Left ventricle myocardium inferior (tissue), 1 donor: ENCODE measurements around the gene NRP1. TPM values are rescaled to one million over a fixed set of nuclear protein-coding genes. Genes with fewer than 3 reads are reported as not detected.

Source experiments
- DNase-seq: peaks from one replicate; pipeline ENCODE4 v3.0.0-alpha.2; 2020
- H3K27ac ChIP-seq: fragments of 200-600 bp; replicated peaks from 2 replicates; pipeline ENCODE4 v1.8.0; 2021
- H3K27me3 ChIP-seq: fragments of 200-600 bp; 2 replicates; pipeline ENCODE4 v1.8.0; 2021; ENCODE audit warnings: low read depth
- H3K36me3 ChIP-seq: fragments of 200-600 bp; 2 replicates; pipeline ENCODE4 v1.8.0; 2021
- H3K4me1 ChIP-seq: fragments of 200-600 bp; 2 replicates; pipeline ENCODE4 v1.8.0; 2021
- H3K4me3 ChIP-seq: fragments of 200-600 bp; 2 replicates; pipeline ENCODE4 v1.8.0; 2021; ENCODE audit warnings: mild to moderate bottlenecking, moderate library complexity
- H3K9me3 ChIP-seq: fragments of 200-600 bp; replicated peaks from 2 replicates; pipeline ENCODE4 v1.8.0; 2021
- CTCF ChIP-seq: fragments of 200-600 bp; IDR thresholded peaks from 2 replicates; pipeline ENCODE4 v1.8.0; 2021; ENCODE audit warnings: antibody characterized with exemption, mild to moderate bottlenecking, borderline replicate concordance
- intact Hi-C: fragments of 100-400 bp; cut with micrococcal nuclease; formaldehyde crosslinking; loops from one replicate; pipeline ENCODE4 v1.11.0; 2022
- total RNA-seq: library from RNA; stranded (reverse); fragmentation: NEBNext Ultra II Directional; extraction: Animal tissue kit (Norgen Biotek cat#: 25700); gene quantifications from one replicate; pipeline ENCODE4 v1.2.1, GENCODE V29; 2021
- donor health status: DM: no; HTN: yes; CAD: no; lungs with severe emphysema.

Gene NRP1
- total RNA-seq, 1 donor from 2014 or later: 168 TPM

DNA sequence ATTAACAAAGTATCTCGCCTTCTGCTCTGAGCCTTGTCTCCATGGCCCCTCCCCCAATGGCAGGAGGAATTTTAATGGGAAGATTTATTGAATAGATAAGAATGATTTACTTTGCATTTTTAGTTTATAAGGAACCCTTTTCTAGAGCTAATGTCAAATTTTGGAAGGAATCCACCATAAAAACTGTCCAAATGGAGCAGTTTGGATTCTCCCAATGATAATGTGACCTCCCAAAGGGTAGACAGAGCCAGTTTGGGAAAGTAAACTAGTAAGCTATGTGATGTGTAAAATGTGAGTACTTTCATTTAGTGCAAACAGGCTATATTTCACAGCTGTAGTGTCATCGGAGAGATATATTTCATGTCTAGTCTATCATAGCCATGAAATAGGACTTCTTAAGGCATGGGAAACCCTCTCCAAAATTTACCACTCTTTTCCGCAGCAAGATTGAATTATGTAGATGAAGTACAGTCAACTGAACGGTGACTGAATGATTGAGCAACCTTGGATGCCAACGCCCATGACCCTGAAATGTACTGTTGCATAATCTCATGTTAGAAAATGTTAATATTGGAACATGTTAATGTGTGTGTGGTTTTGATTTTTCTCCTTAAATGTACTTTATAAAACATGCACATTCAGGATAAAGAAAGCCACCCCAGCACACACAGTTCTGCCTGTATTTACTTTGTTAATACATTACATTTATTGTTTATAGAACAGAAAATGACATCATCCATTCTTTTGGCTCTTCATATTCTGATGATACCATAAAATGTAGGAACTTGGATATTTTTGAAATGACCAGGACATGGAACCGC is 140.6 kb downstream of the NRP1 start:
- Histone ChIP-seq H3K27ac (peak overlapping the region; percentile 83), H3K4me1 (peaks cover 71% of the 10 kb centered on the region)

DNA sequence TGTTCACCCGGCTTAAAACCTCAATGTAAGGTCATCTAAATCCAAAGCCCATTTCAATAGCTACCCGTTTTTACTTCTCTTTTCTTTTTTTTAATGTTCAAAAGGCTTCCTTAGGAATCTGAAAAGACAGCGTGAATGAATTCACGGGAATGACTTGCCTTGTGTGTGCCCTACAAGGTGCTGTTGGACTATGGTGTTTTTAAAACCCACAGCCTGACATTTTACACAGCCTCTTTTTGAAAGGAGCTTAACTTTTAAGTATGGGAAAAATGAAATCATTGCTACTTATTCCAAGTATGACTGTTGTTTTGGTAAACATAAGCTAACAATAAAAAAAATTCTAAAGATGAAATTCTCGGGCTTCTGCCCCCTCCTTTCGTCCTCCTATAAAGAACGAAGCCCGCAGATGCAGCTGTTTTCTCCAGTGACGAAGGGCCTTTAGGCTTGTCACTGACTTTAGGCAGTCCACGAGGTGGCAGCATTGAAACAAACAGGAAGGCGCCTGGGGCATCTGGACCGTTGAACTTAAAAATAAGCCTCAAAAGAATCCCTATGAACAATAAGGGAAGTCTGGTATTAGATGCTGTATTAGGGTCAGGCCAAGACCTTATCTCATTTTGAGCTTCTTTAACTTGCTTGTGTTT is 141.3 kb downstream of the NRP1 start:
- DNase-seq: peak; percentile 76
- peak; percentile 87 for TF ChIP-seq CTCF
- Histone ChIP-seq H3K4me1 (peaks cover 64% of the 10 kb centered on the region), H3K36me3 (peaks cover 75% of the 10 kb centered on the region), H3K27ac (peak overlapping the region; percentile 83), H3K4me3 (no peak overlapping the region), H3K27me3 (no peaks in the 10 kb centered on the region), H3K9me3 (no peaks in the 10 kb centered on the region)
- intact Hi-C loops: loop anchor here (10.0 kb wide), 1 partner anchor 142 kb away; the partner anchor contains the start of gene NRP1

More for the DNA sequence above, 140.6 kb downstream of the NRP1 start:
- H3K36me3 ChIP-seq: peaks cover 75% of the 10 kb centered on the region
- H3K4me3 ChIP-seq: no peak overlapping the region
- no peak for TF ChIP-seq CTCF
- no peaks in the 10 kb centered on the region for H3K27me3 ChIP-seq
- DNase-seq: no peak
- intact Hi-C loops: loop anchor here (10.0 kb wide), 1 partner anchor 141 kb away; the partner anchor contains the start of gene NRP1
- H3K9me3 ChIP-seq: no peaks in the 10 kb centered on the region

DNA sequence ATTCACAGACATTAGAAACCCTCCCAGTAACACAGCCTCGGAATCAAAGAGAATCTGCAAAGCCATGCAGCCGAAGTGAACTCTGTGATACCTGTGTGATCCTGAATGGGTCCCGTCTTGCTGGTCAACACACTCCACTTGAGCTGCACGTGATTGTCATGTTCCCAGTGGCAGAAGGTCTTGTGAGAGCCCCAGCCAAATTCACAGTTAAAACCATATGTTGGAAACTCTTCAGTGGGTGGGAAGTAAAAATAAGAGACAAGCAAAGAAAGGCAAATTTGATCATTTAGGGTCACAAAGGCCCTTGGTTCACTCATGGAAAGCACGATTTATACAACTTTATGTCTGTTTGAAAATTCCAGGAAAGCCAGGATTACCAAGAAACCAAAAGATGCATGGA is 142.3 kb downstream of the NRP1 start:
- Histone ChIP-seq H3K9me3 (no peaks in the 10 kb centered on the region), H3K4me3 (no peak overlapping the region), H3K27ac (peak overlapping the region; percentile 4), H3K36me3 (peaks cover 78% of the 10 kb centered on the region), H3K27me3 (no peaks in the 10 kb centered on the region), H3K4me1 (peaks cover 54% of the 10 kb centered on the region)
- no peak for TF ChIP-seq CTCF
- intact Hi-C loops: loop anchor here (10.0 kb wide), 1 partner anchor 143 kb away; the partner anchor contains the start of gene NRP1
- DNase-seq: no peak

GRCh38 chr10:33190406-33190805 is 144.1 kb downstream of the NRP1 start:
- no peak for TF ChIP-seq CTCF
- H3K4me1 ChIP-seq: peaks cover 36% of the 10 kb centered on the region
- H3K27ac ChIP-seq: peak overlapping the region; percentile 25
- peaks cover 78% of the 10 kb centered on the region for H3K36me3 ChIP-seq
- no peak overlapping the region for H3K4me3 ChIP-seq
- no peaks in the 10 kb centered on the region for H3K9me3 ChIP-seq
- intact Hi-C loops: loop anchor here (10.0 kb wide), 1 partner anchor 144 kb away; the partner anchor contains the start of gene NRP1
- no peak for DNase-seq
- H3K27me3 ChIP-seq: no peaks in the 10 kb centered on the region

- Histone ChIP-seq H3K36me3 (peaks cover 78% of the 10 kb centered on the region), H3K27me3 (no peaks in the 10 kb centered on the region), H3K4me1 (peaks cover 30% of the 10 kb centered on the region), H3K4me3 (no peak overlapping the region), H3K9me3 (no peaks in the 10 kb centered on the region), H3K27ac (peak overlapping the region; percentile 25)
- intact Hi-C loops: loop anchor here (10.0 kb wide), 1 partner anchor 145 kb away; the partner anchor contains the start of gene NRP1
- no peak for DNase-seq
- no peak for TF ChIP-seq CTCF
Observed at GRCh38 chr10:33189808-33190207, 144.7 kb downstream of the NRP1 start.
